SK-N-SH treated with all-trans-retinoic acid at 6 μM for 48 hours (cell line): ENCODE results near the gene SCN8A.
"Not testable (repeated sequence)": the region's sequence is repeated elsewhere in the genome, so short reads cannot be mapped to it uniquely, and the experiment has no call there.

Experiments used
- ATAC-seq: fragments of 200-7000 bp; cut with Tn5 transposase; 3 replicates; pipeline ENCODE4 v1.9.1; 2020; ENCODE audit warnings: mild to moderate bottlenecking, moderate library complexity
- ARNTL ChIP-seq: fragments of 450-650 bp; formaldehyde crosslinking; IDR thresholded peaks from 2 replicates; pipeline ENCODE4 v1.5.0; 2020; ENCODE audit warnings: low read depth, mild to moderate bottlenecking, moderate library complexity, borderline replicate concordance
- BACH2 ChIP-seq: fragments of 250-450 bp; sonication (Bioruptor Pico); IDR thresholded peaks from 2 replicates; pipeline ENCODE4 v1.9.0; 2021; ENCODE audit warnings: mild to moderate bottlenecking, borderline replicate concordance
- CSDC2 ChIP-seq: fragments of 250-450 bp; sonication (Bioruptor Pico); IDR thresholded peaks from 2 replicates; pipeline ENCODE4 v1.5.0; 2020; ENCODE audit warnings: mild to moderate bottlenecking, moderate library complexity
- ESRRG ChIP-seq: fragments of 250-450 bp; sonication (Bioruptor Pico); IDR thresholded peaks from 2 replicates; pipeline ENCODE4 v1.6.1; 2021; ENCODE audit warnings: mild to moderate bottlenecking
- GLIS3 ChIP-seq: fragments of 250-450 bp; sonication (Bioruptor Pico); IDR thresholded peaks from 2 replicates; pipeline ENCODE4 v1.5.0; 2020; ENCODE audit warnings: mild to moderate bottlenecking, moderate library complexity
- ISL1 ChIP-seq: fragments of 250-450 bp; sonication (Bioruptor Pico); IDR thresholded peaks from 2 replicates; pipeline ENCODE4 v2.1.2; 2022; ENCODE audit warnings: mild to moderate bottlenecking, moderate library complexity
- OSR1 ChIP-seq: fragments of 250-450 bp; sonication (Bioruptor Pico); IDR thresholded peaks from 2 replicates; pipeline ENCODE4 v1.8.0; 2022; ENCODE audit warnings: moderate library complexity, mild to moderate bottlenecking, inconsistent platforms
- PPARA ChIP-seq: fragments of 250-450 bp; sonication (Bioruptor Pico); IDR thresholded peaks from 2 replicates; pipeline ENCODE4 v1.5.0; 2020; ENCODE audit warnings: mild to moderate bottlenecking, borderline replicate concordance
- RARB ChIP-seq: fragments of 250-450 bp; sonication (Bioruptor Pico); IDR thresholded peaks from 2 replicates; pipeline ENCODE4 v1.8.0; 2021; ENCODE audit warnings: mild to moderate bottlenecking, moderate library complexity
- SNAI2 ChIP-seq: fragments of 250-450 bp; sonication (Bioruptor Pico); IDR thresholded peaks from 2 replicates; pipeline ENCODE4 v1.5.0; 2020; ENCODE audit warnings: mild to moderate bottlenecking, moderate library complexity
- TCF4 ChIP-seq: fragments of 250-450 bp; sonication (Bioruptor Pico); IDR thresholded peaks from 2 replicates; pipeline ENCODE4 v1.8.0; 2021; ENCODE audit warnings: mild to moderate bottlenecking, moderate library complexity, borderline replicate concordance
- TOX ChIP-seq: fragments of 250-450 bp; sonication (Bioruptor Pico); IDR thresholded peaks from 2 replicates; pipeline ENCODE4 v1.8.0; 2021; ENCODE audit warnings: mild to moderate bottlenecking, moderate library complexity, borderline replicate concordance
- ZFP3 ChIP-seq: fragments of 250-450 bp; sonication (Bioruptor Pico); IDR thresholded peaks from 2 replicates; pipeline ENCODE4 v1.5.0; 2020; ENCODE audit warnings: mild to moderate bottlenecking, moderate library complexity
- ZFP30 ChIP-seq: fragments of 450-650 bp; formaldehyde crosslinking; IDR thresholded peaks from 2 replicates; pipeline ENCODE4 v1.5.0; 2022; ENCODE audit warnings: mild to moderate bottlenecking, moderate library complexity
- ZNF565 ChIP-seq: fragments of 450-650 bp; formaldehyde crosslinking; conservative IDR thresholded peaks from 2 replicates; pipeline ENCODE4 v1.5.0; 2020; ENCODE audit warnings: low read depth, mild to moderate bottlenecking, moderate library complexity
- ZNF70 ChIP-seq: fragments of 450-650 bp; formaldehyde crosslinking; IDR thresholded peaks from 2 replicates; pipeline ENCODE4 v1.5.0; 2020; ENCODE audit warnings: mild to moderate bottlenecking, moderate library complexity
- ZNF8 ChIP-seq: fragments of 450-650 bp; formaldehyde crosslinking; IDR thresholded peaks from 2 replicates; pipeline ENCODE4 v1.5.0; 2020; ENCODE audit warnings: mild to moderate bottlenecking, moderate library complexity
- TF ChIP-seq, protein P1 (sequence below): fragments of 250-450 bp; sonication (Bioruptor Pico); IDR thresholded peaks from 2 replicates; pipeline ENCODE4 v1.8.0; 2020; ENCODE audit warnings: mild to moderate bottlenecking, moderate library complexity, borderline replicate concordance
- TF ChIP-seq, protein P2 (sequence below): fragments of 250-450 bp; sonication (Bioruptor Pico); IDR thresholded peaks from 2 replicates; pipeline ENCODE4 v1.5.1; 2020; ENCODE audit warnings: low read depth, mild to moderate bottlenecking, moderate library complexity
- TF ChIP-seq, protein P3 (sequence below): fragments of 250-450 bp; sonication (Bioruptor Pico); IDR thresholded peaks from 2 replicates; pipeline ENCODE4 v1.8.0; 2021; ENCODE audit warnings: low read depth, mild to moderate bottlenecking, moderate library complexity, borderline replicate concordance
- TF ChIP-seq, protein P4 (sequence below): fragments of 250-450 bp; sonication (Bioruptor Pico); IDR thresholded peaks from 2 replicates; pipeline ENCODE4 v1.5.0; 2020; ENCODE audit warnings: mild to moderate bottlenecking, moderate library complexity
- TF ChIP-seq, protein P5 (sequence below): fragments of 250-450 bp; sonication (Bioruptor Pico); IDR thresholded peaks from 2 replicates; pipeline ENCODE4 v1.5.1; 2021; ENCODE audit warnings: mild to moderate bottlenecking, moderate library complexity

The SCN8A gene

DNA sequence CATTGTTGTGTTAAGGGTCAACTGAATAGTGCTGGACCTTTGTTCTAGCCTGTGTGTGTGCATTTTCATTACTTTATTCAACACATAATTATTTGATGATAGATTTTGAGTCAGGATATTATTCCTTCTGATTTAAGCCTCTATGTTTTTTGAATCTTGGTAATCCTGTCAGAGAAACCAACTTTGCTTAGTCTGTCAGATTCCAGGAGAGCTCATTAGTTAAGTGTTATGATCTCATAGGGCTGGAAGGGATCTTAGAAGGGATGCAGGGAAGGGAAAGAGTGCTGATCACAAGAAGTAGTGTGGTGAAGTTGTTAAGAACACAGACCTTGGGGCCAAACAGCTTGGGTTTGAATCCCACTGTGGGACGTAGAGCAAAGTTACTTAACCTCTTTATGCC, 52.9 kb downstream of the SCN8A start:
- TF ChIP-seq, protein P1, sequence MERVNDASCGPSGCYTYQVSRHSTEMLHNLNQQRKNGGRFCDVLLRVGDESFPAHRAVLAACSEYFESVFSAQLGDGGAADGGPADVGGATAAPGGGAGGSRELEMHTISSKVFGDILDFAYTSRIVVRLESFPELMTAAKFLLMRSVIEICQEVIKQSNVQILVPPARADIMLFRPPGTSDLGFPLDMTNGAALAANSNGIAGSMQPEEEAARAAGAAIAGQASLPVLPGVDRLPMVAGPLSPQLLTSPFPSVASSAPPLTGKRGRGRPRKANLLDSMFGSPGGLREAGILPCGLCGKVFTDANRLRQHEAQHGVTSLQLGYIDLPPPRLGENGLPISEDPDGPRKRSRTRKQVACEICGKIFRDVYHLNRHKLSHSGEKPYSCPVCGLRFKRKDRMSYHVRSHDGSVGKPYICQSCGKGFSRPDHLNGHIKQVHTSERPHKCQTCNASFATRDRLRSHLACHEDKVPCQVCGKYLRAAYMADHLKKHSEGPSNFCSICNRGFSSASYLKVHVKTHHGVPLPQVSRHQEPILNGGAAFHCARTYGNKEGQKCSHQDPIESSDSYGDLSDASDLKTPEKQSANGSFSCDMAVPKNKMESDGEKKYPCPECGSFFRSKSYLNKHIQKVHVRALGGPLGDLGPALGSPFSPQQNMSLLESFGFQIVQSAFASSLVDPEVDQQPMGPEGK (CRISPR knock-in tag), result no peak
- TF ChIP-seq TOX (CRISPR knock-in tag), result no peak
- TF ChIP-seq ISL1, result no peak
- no peak for TF ChIP-seq ESRRG (CRISPR knock-in tag)
- TF ChIP-seq, protein P2, sequence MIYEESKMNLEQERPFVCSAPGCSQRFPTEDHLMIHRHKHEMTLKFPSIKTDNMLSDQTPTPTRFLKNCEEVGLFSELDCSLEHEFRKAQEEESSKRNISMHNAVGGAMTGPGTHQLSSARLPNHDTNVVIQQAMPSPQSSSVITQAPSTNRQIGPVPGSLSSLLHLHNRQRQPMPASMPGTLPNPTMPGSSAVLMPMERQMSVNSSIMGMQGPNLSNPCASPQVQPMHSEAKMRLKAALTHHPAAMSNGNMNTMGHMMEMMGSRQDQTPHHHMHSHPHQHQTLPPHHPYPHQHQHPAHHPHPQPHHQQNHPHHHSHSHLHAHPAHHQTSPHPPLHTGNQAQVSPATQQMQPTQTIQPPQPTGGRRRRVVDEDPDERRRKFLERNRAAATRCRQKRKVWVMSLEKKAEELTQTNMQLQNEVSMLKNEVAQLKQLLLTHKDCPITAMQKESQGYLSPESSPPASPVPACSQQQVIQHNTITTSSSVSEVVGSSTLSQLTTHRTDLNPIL (CRISPR knock-in tag), result no peak
- no peak for TF ChIP-seq OSR1 (CRISPR knock-in tag)
- no peak for TF ChIP-seq CSDC2 (CRISPR knock-in tag)
- TF ChIP-seq, protein P3, sequence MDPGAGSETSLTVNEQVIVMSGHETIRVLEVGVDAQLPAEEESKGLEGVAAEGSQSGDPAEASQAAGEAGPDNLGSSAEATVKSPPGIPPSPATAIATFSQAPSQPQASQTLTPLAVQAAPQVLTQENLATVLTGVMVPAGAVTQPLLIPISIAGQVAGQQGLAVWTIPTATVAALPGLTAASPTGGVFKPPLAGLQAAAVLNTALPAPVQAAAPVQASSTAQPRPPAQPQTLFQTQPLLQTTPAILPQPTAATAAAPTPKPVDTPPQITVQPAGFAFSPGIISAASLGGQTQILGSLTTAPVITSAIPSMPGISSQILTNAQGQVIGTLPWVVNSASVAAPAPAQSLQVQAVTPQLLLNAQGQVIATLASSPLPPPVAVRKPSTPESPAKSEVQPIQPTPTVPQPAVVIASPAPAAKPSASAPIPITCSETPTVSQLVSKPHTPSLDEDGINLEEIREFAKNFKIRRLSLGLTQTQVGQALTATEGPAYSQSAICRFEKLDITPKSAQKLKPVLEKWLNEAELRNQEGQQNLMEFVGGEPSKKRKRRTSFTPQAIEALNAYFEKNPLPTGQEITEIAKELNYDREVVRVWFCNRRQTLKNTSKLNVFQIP (CRISPR knock-in tag), result no peak
- TF ChIP-seq ZFP3 (CRISPR knock-in tag), result no peak
- TF ChIP-seq, protein P4, sequence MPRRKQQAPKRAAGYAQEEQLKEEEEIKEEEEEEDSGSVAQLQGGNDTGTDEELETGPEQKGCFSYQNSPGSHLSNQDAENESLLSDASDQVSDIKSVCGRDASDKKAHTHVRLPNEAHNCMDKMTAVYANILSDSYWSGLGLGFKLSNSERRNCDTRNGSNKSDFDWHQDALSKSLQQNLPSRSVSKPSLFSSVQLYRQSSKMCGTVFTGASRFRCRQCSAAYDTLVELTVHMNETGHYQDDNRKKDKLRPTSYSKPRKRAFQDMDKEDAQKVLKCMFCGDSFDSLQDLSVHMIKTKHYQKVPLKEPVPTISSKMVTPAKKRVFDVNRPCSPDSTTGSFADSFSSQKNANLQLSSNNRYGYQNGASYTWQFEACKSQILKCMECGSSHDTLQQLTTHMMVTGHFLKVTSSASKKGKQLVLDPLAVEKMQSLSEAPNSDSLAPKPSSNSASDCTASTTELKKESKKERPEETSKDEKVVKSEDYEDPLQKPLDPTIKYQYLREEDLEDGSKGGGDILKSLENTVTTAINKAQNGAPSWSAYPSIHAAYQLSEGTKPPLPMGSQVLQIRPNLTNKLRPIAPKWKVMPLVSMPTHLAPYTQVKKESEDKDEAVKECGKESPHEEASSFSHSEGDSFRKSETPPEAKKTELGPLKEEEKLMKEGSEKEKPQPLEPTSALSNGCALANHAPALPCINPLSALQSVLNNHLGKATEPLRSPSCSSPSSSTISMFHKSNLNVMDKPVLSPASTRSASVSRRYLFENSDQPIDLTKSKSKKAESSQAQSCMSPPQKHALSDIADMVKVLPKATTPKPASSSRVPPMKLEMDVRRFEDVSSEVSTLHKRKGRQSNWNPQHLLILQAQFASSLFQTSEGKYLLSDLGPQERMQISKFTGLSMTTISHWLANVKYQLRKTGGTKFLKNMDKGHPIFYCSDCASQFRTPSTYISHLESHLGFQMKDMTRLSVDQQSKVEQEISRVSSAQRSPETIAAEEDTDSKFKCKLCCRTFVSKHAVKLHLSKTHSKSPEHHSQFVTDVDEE, result no peak
- TF ChIP-seq, all 23 proteins: peak for 0
- no peak for ATAC-seq

DNA sequence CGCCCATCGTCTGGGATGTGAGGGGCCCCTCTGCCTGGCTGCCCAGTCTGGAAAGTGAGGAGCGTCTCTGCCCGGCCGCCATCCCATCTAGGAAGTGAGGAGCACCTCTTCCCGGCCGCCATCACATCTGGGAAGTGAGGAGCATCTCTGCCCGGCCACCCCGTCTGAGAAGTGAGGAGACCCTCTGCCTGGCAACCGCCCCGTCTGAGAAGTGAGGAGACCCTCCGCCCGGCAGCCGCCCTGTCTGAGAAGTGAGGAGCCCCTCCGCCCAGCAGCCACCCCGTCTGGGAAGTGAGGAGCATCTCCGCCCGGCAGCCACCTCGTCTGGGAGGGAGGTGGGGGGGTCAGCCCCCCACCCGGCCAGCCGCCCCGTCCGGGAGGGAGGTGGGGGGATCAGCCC, 53.7 kb downstream of the SCN8A start:
- ATAC-seq, result not testable (repeated sequence)

DNA sequence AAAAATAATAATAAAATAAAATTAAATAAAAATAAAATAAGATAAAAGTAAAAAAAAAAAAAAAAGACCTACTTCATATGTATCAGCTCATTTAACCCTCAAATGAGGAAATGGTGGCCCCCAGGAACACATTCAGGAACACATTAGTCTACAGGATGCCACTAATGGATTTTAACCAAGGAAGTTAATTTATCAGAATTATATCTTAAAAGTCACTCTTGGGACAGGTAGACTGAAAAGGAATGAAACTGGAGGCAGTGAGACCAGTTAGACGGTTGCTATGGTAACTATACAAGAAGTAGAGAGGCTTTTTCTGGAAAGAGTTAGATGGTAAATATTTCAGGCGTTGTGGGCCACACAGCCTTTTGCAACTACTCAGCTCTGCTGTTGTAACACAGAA, 54.9 kb downstream of the SCN8A start:
- no peak for TF ChIP-seq ZNF8
- ATAC-seq, result no peak

DNA sequence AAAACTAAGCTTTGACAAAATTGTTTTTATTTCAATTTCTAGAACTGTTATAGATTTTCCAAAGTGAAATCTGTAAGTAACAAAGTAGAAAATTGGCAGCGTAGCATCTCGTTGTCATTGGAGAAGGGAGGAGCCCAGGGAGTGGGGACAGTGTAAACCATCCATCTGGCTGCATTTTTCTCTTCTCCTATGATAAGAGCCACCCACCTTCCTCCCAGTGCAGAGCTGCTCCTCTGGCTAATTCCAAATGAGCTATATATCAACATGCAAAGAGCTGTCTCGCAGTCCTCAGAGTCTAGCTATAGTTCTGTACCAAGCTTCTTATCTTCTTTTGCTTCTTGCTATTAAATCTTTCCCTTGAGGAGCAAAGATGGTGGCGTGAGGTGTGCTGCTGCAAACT, 56.6 kb downstream of the SCN8A start:
- TF ChIP-seq BACH2 (CRISPR knock-in tag) (no peak), SNAI2 (no peak), GLIS3 (no peak), OSR1 (CRISPR knock-in tag) (no peak), PPARA (CRISPR knock-in tag) (no peak), RARB (CRISPR knock-in tag) (no peak), ZFP3 (CRISPR knock-in tag) (no peak)
- TF ChIP-seq, protein P4, result no peak
- no peak for ATAC-seq

DNA sequence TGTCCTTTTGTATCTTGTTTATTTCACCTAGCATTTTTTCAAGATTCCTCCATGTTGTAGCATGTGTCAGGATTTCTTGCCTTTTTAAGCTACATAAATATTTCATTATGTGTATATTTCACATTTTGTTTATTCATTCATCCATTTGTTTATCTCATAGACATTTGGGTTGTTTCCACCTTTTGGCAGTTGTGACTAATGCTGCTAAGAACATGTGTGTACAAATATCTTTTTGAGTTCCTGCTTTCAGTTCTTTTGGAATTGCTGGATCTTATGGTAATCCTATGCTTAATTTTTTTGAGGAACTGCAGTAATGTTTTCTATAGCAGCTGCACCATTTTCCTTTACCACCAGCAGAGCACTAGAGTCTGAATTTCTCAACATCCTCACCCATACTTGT, 62.4 kb downstream of the SCN8A start:
- ATAC-seq, result no peak
- TF ChIP-seq, protein P2 (CRISPR knock-in tag), result no peak
- TF ChIP-seq, protein P5, sequence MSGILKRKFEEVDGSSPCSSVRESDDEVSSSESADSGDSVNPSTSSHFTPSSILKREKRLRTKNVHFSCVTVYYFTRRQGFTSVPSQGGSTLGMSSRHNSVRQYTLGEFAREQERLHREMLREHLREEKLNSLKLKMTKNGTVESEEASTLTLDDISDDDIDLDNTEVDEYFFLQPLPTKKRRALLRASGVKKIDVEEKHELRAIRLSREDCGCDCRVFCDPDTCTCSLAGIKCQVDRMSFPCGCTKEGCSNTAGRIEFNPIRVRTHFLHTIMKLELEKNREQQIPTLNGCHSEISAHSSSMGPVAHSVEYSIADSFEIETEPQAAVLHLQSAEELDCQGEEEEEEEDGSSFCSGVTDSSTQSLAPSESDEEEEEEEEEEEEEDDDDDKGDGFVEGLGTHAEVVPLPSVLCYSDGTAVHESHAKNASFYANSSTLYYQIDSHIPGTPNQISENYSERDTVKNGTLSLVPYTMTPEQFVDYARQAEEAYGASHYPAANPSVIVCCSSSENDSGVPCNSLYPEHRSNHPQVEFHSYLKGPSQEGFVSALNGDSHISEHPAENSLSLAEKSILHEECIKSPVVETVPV (CRISPR knock-in tag), result no peak
- TF ChIP-seq ZNF70 (no peak), ZNF565 (CRISPR knock-in tag) (no peak), ISL1 (no peak), ZFP30 (CRISPR knock-in tag) (no peak), ZFP3 (CRISPR knock-in tag) (no peak), PPARA (CRISPR knock-in tag) (no peak), ARNTL (CRISPR knock-in tag) (no peak), TCF4 (CRISPR knock-in tag) (no peak), GLIS3 (no peak), OSR1 (CRISPR knock-in tag) (no peak), BACH2 (CRISPR knock-in tag) (no peak), TOX (CRISPR knock-in tag) (no peak)
